Retinal pigment epithelial cell (primary cell): ENCODE data around the gene GUCY2D.

Experiments used
- DNase-seq: peaks from one replicate; pipeline ENCODE4 v3.0.0-alpha.2; 2010; ENCODE audit warnings: low read depth
- H3K4me3 ChIP-seq: 2 replicates; pipeline ENCODE4 v1.5.1; 2011; ENCODE audit warnings: mild to moderate bottlenecking, low read length, control low read depth, moderate library complexity
- TF ChIP-seq, protein P1 (sequence below): conservative IDR thresholded peaks from 2 replicates; pipeline ENCODE4 v1.5.1; 2011; ENCODE audit warnings: low read depth, low read length, control low read depth, inconsistent platforms

Gene GUCY2D

DNA sequence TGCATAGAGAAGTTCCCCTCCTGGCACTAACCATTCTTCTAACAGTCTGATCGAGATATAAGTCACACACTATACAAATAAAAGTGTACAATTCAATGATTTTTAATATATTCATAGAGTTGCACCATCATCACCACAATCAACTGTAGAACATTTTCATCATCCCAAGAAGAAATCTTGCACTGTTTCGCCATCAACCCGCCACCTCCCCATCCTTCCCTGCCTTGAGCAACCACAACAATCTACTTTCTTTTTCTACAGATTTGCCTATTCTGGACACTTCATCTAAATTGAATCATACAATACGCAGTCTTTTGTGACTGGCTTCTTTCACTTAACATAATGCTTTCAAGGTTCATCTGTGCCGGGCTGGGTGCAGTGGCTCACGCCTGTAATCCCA, 33.0 kb upstream of the GUCY2D start:
- H3K4me3 ChIP-seq: no peak overlapping the region
- TF ChIP-seq, protein P1, sequence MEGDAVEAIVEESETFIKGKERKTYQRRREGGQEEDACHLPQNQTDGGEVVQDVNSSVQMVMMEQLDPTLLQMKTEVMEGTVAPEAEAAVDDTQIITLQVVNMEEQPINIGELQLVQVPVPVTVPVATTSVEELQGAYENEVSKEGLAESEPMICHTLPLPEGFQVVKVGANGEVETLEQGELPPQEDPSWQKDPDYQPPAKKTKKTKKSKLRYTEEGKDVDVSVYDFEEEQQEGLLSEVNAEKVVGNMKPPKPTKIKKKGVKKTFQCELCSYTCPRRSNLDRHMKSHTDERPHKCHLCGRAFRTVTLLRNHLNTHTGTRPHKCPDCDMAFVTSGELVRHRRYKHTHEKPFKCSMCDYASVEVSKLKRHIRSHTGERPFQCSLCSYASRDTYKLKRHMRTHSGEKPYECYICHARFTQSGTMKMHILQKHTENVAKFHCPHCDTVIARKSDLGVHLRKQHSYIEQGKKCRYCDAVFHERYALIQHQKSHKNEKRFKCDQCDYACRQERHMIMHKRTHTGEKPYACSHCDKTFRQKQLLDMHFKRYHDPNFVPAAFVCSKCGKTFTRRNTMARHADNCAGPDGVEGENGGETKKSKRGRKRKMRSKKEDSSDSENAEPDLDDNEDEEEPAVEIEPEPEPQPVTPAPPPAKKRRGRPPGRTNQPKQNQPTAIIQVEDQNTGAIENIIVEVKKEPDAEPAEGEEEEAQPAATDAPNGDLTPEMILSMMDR: no peak
- DNase-seq: no peak

DNA sequence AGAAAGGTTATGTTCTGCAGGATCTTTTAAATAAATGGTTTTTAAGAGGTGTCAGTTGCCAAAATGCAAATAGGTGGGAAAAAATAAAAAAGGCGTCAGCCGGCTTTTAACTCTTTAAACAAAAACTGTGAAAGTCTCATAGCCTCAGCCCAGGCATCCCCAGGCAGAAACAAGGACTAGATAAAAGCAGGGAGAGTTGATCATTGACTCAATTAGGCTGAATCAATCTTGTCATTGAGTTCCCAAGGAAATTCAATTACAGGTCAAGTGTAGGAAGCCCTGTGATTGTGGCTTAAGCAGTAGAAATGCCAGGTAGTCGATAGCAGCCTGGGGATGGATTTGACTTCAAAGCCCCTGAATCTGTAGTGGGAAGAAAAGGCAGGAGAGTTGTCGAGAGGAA, 30.8 kb upstream of the GUCY2D start:
- no peak overlapping the region for H3K4me3 ChIP-seq
- TF ChIP-seq, protein P1: no peak
- no peak for DNase-seq

DNA sequence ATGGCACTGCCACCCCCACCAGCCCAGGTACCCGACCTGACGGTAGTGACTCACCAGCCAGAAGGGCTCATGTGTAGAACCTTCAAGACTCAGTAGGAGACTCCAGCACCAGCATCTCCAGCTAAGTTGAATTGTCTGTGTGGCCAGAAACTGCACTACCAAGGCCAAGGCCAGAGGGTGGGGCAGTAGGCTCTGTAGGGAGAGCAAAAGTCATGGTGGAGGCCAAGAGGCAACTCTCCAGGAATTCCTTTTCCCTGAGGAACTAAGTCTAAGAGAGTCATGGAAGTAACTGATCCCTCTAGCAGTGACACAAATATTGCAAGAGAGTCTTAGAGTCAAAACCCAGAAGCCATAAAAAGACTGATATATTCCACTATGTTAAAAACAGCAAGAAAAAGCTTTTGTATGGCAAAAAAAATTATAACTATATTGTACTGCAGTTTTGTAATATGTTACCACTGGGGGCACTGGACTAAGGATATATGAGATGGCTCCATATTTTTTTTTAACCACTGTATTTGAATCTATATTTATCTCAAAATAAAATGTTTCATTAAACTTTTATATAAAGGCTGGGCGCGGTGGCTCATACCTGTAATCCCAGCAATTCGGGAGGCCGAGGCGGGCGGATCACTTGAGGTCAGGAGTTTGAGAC, 30.2 kb upstream of the GUCY2D start:
- DNase-seq: no peak
- TF ChIP-seq, protein P1: peak; percentile 26
- H3K4me3 ChIP-seq: no peak overlapping the region

DNA sequence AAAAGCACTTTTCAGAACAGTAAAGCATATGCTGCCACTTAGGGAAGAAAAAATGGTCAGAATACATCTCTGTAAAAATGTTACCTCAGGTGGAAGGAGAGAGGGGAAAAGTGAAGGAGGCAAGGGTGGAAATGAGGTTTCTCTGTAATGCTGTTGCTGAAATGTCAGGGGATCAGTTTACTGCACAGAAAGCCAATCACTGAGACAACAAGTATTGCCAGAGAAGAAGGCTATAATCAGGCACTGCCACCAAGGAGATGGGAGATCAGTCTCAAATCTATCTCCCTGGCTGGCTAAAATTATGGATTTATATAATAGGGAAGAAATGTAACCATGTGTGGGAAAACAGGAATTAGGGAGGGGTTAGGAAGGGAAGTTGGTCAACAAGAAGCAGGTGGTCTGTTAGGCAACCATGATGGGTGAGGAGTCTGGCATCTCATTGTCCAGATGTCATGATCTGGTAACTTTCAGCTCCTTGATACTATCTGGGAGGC, 27.7 kb upstream of the GUCY2D start:
- TF ChIP-seq, protein P1: no peak
- H3K4me3 ChIP-seq: no peak overlapping the region
- DNase-seq: no peak

DNA sequence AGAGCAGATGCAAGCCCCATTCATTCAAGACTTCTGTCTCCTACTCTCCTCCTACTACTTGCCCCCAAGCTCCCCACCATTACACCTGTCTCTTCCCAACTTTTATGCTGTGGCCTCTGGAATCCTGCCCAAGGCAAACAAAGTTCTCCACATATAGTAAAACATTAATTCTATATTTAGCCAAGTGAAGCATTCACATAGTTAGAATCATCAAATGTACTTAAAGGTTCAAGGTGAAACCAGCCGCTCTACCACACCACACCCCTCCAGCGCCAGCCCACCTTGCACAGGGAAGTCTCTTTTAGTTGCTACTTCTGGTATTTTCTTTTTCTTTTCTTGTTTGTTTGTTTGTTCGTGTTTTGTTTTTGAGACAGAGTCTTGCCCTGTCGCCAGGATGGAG, 25.4 kb upstream of the GUCY2D start:
- TF ChIP-seq, protein P1: no peak
- no peak overlapping the region for H3K4me3 ChIP-seq
- DNase-seq: no peak

DNA sequence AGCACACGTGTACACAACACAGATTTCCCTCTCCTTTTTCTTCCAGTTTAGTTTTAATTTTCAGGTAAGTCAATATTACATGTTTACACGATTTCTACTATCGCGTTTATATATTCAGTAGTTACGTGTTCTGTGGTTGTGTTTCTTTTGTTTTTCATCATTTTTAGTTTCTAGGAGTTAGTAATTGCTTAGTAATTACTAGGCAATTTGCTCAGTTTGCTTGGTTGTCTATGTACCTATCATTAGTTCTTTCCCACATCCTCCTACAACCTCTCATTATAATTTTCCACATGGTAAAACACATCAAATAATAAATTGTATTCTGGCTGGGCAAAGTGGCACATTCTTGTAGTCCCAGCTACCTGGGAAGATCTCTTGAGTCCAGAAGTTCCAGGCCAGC, 24.6 kb upstream of the GUCY2D start:
- no peak for DNase-seq
- H3K4me3 ChIP-seq: no peak overlapping the region
- TF ChIP-seq, protein P1: no peak

DNA sequence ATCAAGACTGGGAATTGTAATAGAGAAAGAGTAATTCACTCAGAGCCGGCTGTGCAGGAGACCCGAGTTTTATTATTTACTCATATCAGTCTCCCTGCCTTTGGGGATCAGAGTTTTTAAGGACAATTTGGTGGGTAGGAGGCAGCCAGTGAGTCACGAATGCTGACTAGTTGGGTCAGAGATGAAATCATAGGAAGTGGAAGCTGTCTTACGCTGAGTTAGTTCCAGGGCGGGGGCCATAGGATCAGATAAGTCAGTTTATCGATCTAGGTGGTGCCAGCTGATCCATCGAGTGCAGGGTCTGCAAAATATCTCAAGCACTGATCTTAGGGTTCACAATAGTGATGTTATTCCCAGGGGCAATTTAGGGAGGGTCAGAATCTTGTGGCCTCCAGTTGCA, 20.2 kb upstream of the GUCY2D start:
- no peak overlapping the region for H3K4me3 ChIP-seq
- no peak for DNase-seq
- TF ChIP-seq, protein P1: no peak
